Upper lobe of left lung (tissue), 6 donors: ENCODE measurements around the gene MRPS2. TPM values are rescaled to one million over a fixed set of nuclear protein-coding genes. Genes with fewer than 3 reads are reported as not detected.
"Not testable (repeated sequence)": the region's sequence is repeated elsewhere in the genome, so short reads cannot be mapped to it uniquely, and the experiment has no call there.

Experiments
- ATAC-seq, 2 donors: fragments of 200-7000 bp; cut with Tn5 transposase; one replicate each; pipeline ENCODE4 v1.9.1; 2022; ENCODE audit warnings: mild to moderate bottlenecking in 2 of 2, moderate library complexity in 2 of 2; ENCODE audit not compliant: low FRiP score in 2 of 2
- DNase-seq, 2 donors: peaks; one replicate each; pipeline ENCODE4 v3.0.0-alpha.2; 2019 to 2020
- H3K27ac ChIP-seq, 4 donors: fragments of 200-600 bp; sonication (generic); one replicate each; pipeline ENCODE4 v1.5.1; 2016 to 2019
- H3K27me3 ChIP-seq, 4 donors: fragments of 200-600 bp; sonication (generic); one replicate each; pipeline ENCODE4 v1.5.1; 2017 to 2019
- H3K36me3 ChIP-seq, 4 donors: fragments of 200-600 bp; sonication (generic); one replicate each; pipeline ENCODE4 v1.5.1; 2016 to 2019
- H3K4me1 ChIP-seq, 4 donors: fragments of 200-600 bp; sonication (generic); one replicate each; pipeline ENCODE4 v1.5.1; 2018 to 2019
- H3K4me3 ChIP-seq, 4 donors: fragments of 200-600 bp; sonication (generic); one replicate each; pipeline ENCODE4 v1.5.1; 2017 to 2019; ENCODE audit warnings: mild to moderate bottlenecking in 2 of 4, moderate library complexity in 1 of 4
- H3K9me3 ChIP-seq, 4 donors: fragments of 200-600 bp; sonication (generic); one replicate each; pipeline ENCODE4 v1.5.1; 2018 to 2019
- EP300 ChIP-seq, 4 donors: sonication (generic); formaldehyde crosslinking; IDR thresholded peaks; one replicate each; pipeline ENCODE4 v1.5.1; 2017; ENCODE audit warnings: antibody characterized with exemption in 4 of 4, control low read depth in 2 of 4
- POLR2A ChIP-seq, 4 donors: fragments of 450-650 bp; IDR thresholded peaks; one replicate each; pipeline ENCODE4 v1.5.1; 2016 to 2017; ENCODE audit warnings: antibody characterized with exemption in 4 of 4, mild to moderate bottlenecking in 2 of 4
- POLR2AphosphoS5 ChIP-seq, 2 donors: sonication (generic); formaldehyde crosslinking; IDR thresholded peaks; one replicate each; pipeline ENCODE4 v1.5.1; 2017; ENCODE audit warnings: antibody characterized with exemption in 2 of 2
- WGBS, 2 donors: methylation state at CpG; one replicate each; pipeline ENCODE4 v1.1.5; 2017 to 2018; 5-methylcytosine and 5-hydroxymethylcytosine counted together
- total RNA-seq, 6 donors: library from RNA; depleted of rRNA in 4 of 6; stranded (reverse); fragments of >200 nt in 4 of 6; gene quantifications; one replicate each; pipeline versions ENCODE4 v1.1.0 to v1.2.1, GENCODE V29; 2016 to 2021
- TF ChIP-seq, protein P1 (sequence below), 6 experiments: fragments of 450-650 bp in 4 of 6; fragments of 200-600 bp in 2 of 6; sonication (generic) in 2 of 6; IDR thresholded peaks; one replicate each; pipeline ENCODE4 v1.5.1; 2016 to 2019; ENCODE audit warnings: antibody characterized with exemption in 6 of 6
- donor health status: DM: no; HTN: no; CAD: no; lungs with moderate emphysema.
- donor health status: DM: no; HTN: yes; CAD: no; lungs with severe emphysema.

MRPS2 gene
- total RNA-seq, 6 donors from 2014 or later, result 11.1 to 40.6 (median 26.3) TPM

DNA sequence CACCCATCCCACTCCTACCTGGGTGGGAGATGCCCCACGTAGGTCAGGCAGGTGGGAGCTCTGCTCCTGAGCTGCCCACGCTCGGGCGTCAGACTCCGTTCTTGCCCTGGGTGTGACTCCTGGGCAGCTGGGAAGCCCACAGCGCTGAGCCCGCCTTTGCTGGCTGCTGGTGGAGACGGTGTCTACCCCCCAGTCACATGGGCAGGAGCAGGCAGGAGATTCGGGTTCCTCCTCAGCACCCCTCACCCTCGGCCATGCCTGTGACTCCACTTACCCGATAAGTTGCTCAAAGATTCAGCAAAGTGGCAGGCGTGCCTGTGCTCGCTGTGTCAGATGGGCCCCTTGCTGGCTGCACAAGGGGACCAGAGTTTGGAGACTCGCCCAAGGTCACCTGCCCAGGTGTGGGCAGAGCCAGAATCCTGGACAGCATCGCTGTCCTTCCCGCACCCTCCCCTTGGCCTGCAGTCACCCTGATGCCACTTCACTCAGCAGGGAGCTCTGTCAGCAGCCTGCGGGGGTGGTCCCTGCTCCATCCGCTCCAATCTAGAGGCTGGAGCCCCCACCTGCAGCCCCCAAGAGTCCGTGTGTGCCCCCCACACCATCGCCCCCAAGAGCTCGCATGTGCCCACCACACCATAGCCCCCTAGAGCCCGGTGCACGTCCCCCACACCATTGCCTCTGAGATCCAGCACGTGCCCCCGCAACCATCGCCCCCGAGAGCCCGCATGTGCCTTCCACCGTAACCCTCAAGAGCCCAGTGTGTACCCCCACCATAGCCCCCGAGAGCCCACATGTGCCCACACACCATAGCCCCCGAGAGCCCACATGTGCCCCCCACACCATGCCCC, 25.0 kb downstream of the MRPS2 start:
- WGBS, 2 donors, result 75 to 82% methylated on average over 11 to 26 of the region's 31 CpGs
- ATAC-seq, result no peak
- peak in 1 of 2 donors; percentile 43 for DNase-seq
- Histone ChIP-seq H3K36me3 (no peaks in the 10 kb centered on the region), H3K27me3 (no peaks in the 10 kb centered on the region), H3K27ac (no peak overlapping the region), H3K9me3 (no peaks in the 10 kb centered on the region), H3K4me3 (no peak overlapping the region), H3K4me1 (no peaks in the 10 kb centered on the region)
- TF ChIP-seq POLR2A (IDR thresholded peaks at IDR 0.05) (no peak), EP300 (IDR thresholded peaks at IDR 0.05) (no peak), POLR2AphosphoS5 (IDR thresholded peaks at IDR 0.05) (no peak)
- TF ChIP-seq, protein P1, sequence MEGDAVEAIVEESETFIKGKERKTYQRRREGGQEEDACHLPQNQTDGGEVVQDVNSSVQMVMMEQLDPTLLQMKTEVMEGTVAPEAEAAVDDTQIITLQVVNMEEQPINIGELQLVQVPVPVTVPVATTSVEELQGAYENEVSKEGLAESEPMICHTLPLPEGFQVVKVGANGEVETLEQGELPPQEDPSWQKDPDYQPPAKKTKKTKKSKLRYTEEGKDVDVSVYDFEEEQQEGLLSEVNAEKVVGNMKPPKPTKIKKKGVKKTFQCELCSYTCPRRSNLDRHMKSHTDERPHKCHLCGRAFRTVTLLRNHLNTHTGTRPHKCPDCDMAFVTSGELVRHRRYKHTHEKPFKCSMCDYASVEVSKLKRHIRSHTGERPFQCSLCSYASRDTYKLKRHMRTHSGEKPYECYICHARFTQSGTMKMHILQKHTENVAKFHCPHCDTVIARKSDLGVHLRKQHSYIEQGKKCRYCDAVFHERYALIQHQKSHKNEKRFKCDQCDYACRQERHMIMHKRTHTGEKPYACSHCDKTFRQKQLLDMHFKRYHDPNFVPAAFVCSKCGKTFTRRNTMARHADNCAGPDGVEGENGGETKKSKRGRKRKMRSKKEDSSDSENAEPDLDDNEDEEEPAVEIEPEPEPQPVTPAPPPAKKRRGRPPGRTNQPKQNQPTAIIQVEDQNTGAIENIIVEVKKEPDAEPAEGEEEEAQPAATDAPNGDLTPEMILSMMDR (IDR thresholded peaks at IDR 0.05), result no peak

DNA sequence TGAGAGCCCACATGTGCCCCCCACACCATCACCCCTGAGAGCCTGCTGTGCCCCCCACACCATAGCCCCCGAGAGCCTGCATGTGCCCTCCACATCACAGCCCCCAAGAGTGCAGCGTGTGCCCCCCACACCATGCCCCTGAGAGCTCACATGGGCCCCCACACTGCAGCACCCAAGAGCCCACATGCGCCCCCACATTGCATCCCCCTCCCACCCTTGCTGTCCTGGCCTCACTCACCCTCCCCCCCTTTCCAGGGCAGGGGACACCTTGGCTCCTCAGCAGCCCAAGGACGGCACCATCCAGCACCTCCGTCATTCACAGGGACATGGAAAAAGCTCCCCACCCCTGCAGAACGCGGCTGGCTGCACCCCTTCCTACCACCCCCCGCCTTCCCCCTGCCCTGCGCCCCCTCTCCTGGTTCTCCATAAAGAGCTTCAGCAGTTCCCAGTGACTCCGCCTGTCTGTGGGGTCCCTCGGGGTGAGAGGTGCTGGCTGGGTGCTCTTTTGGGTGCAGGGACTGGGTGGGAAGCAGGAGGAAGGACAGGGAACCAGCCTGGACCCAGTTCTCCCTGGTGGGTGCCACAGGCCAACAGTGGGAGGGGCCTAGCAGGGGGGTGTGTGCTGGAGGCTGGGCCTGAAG, 25.7 kb downstream of the MRPS2 start:
- TF ChIP-seq EP300 (IDR thresholded peaks at IDR 0.05) (no peak), POLR2AphosphoS5 (IDR thresholded peaks at IDR 0.05) (no peak), POLR2A (IDR thresholded peaks at IDR 0.05) (no peak)
- TF ChIP-seq, protein P1 (IDR thresholded peaks at IDR 0.05), result no peak

DNA sequence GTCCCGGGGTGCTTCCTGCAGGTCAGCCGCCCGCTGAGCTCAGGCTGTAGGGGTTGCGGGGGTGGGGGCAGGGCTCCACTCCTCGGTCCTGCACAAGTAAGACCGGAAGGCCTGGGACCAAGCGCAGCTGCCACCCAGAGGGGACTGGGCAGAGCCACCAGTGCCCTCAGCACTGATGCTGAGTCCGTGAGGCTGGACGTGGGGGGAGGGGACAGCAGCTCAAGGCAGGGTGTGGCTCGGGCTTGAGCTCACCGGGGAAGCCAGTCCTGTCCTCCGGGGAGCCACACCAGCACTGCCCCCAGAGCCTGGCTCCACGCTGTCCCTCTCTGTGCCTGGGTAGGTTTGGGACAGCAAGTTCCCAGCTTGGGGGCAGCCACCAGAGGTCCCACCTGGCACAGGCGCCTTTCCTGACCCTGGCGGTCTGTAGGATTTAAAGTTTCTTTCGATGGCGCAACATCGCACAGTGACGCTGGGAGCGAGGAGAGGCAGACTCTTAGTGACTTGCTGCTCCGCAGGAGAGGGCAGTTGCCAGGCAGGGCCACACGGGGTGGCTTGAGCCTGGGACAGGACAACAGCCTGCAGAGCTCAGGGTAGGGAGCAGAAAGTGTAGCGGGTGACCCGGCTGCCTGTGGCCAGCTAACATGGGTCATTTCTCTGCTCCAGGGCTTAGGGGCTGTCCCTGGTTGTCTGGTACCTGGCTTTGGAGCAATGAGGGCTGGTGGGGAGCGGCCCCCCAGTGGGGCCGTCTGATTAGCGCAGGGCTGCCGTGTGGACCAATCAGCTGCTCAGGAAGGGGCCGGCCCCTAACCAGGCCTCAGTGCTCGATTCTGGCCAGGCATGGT, 26.5 kb downstream of the MRPS2 start:
- Histone ChIP-seq H3K9me3 (no peaks in the 10 kb centered on the region), H3K4me1 (no peaks in the 10 kb centered on the region), H3K27me3 (no peaks in the 10 kb centered on the region), H3K27ac (no peak overlapping the region), H3K36me3 (no peaks in the 10 kb centered on the region), H3K4me3 (no peak overlapping the region)
- no peak for ATAC-seq
- DNase-seq, result peak in 1 of 2 donors; percentile 58
- TF ChIP-seq EP300 (IDR thresholded peaks at IDR 0.05), result no peak
- TF ChIP-seq POLR2A (IDR thresholded peaks at IDR 0.05), result no peak
- TF ChIP-seq, protein P1 (IDR thresholded peaks at IDR 0.05), result no peak
- TF ChIP-seq POLR2AphosphoS5 (IDR thresholded peaks at IDR 0.05), result no peak
- 69 to 82% methylated on average over 17 to 29 of the region's 30 CpGs for WGBS, 2 donors

More for the DNA sequence above, 25.7 kb downstream of the MRPS2 start:
- no peaks in the 10 kb centered on the region for H3K9me3 ChIP-seq
- no peaks in the 10 kb centered on the region for H3K36me3 ChIP-seq
- ATAC-seq (no peak), DNase-seq (peak in 1 of 2 donors; percentile 28)
- 39 to 75% methylated on average over 3 to 11 of the region's 11 CpGs for WGBS, 2 donors
- H3K27ac ChIP-seq, result no peak overlapping the region
- no peaks in the 10 kb centered on the region for H3K27me3 ChIP-seq
- no peak overlapping the region for H3K4me3 ChIP-seq
- H3K4me1 ChIP-seq, result no peaks in the 10 kb centered on the region

DNA sequence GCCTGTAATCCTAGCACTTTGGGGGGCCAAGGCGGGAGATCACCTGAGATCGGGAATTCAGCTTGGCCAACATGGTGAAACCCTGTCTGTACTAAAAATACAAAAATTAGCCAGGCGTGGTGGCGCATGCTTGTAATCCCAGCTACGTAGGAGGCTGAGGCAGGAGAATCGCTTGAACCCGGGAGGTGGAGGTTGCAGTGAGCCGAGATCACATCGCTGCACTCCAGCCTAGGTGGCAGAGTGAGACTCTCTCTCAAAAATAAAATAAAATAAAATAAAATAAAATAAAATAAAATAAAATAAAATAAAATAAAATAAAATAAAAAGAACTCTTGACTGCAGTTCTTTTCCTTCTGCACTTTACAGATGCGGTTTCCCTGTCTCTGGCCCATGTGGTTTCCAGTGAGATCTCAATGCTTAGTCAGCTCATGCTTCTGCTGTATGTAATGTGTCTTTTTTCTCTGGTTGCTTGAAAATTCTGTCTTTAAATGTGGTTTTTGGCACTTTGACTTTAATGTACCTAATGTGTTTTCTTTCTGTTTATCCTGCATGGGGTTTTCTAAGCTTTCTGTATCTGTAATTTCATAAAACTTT, 28.5 kb downstream of the MRPS2 start:
- not testable (repeated sequence) for ATAC-seq, DNase-seq, H3K27ac ChIP-seq, H3K27me3 ChIP-seq, H3K9me3 ChIP-seq, H3K4me1 ChIP-seq, H3K4me3 ChIP-seq, H3K36me3 ChIP-seq
- 95 to 96% methylated on average over 10 of the region's 10 CpGs for WGBS, 2 donors
